A673 (cell line): ENCODE results near the gene BORCS6.

Source experiments
- CTCF ChIP-seq: fragments of 300-800, 200-600 bp; sonication (generic); conservative IDR thresholded peaks from 2 replicates; pipeline ENCODE4 v1.5.1; 2017; ENCODE audit warnings: low read depth, mild to moderate bottlenecking, antibody characterized with exemption, low read length, moderate library complexity, mixed read lengths
- EZH2 ChIP-seq: fragments of 200-600 bp; sonication (generic); IDR thresholded peaks from 2 replicates; pipeline ENCODE4 v1.6.1; 2017; ENCODE audit warnings: borderline replicate concordance, low read depth, mild to moderate bottlenecking, mixed read lengths, antibody characterized with exemption, low read length; ENCODE audit not compliant: poor library complexity, severe bottlenecking

- TF ChIP-seq CTCF (no peak), EZH2 (no peak)
Measured at GRCh38 chr17:8237886-8238285, 47.9 kb upstream of the BORCS6 start.
